CD14-positive monocyte (primary cell): Measurements from ENCODE around the gene AHNAK. TPM values are rescaled to one million over a fixed set of nuclear protein-coding genes. Genes with fewer than 3 reads are reported as not detected.
A peak's percentile ranks its signal among the peaks of the same experiment; 100 is the strongest.

Experiments used
- DNase-seq, 3 donors: peaks; one replicate each; pipeline ENCODE4 v3.0.0-alpha.2; 2011 to 2022
- H2AFZ ChIP-seq: 2 replicates; pipeline ENCODE4 v1.6.0; 2012; ENCODE audit warnings: mild to moderate bottlenecking, low read depth, low read length, inconsistent platforms; ENCODE audit not compliant: insufficient read depth, poor library complexity, severe bottlenecking
- H3K27ac ChIP-seq, 2 donors: 1 replicate in 1 of 2; 2 replicates in 1 of 2; pipeline ENCODE4 v1.5.1; 2012 to 2013; ENCODE audit warnings: low read length in 2 of 2, control low read depth in 1 of 2, inconsistent platforms in 1 of 2, low read depth in 1 of 2, mild to moderate bottlenecking in 1 of 2
- H3K27me3 ChIP-seq, 2 donors: one replicate each; pipeline versions ENCODE4 v1.6.0 to v1.6.1; 2011 to 2013; ENCODE audit warnings: low read length in 2 of 2; ENCODE audit not compliant: control insufficient read depth in 2 of 2, insufficient read depth in 2 of 2
- H3K36me3 ChIP-seq, 2 donors: replicated peaks in 1 of 2; 1 replicate in 1 of 2; 2 replicates in 1 of 2; pipeline versions ENCODE4 v1.5.1 to v1.6.1; 2012 to 2013; ENCODE audit warnings: low read length in 2 of 2, control low read depth in 1 of 2, inconsistent platforms in 1 of 2, mild to moderate bottlenecking in 1 of 2; ENCODE audit not compliant: insufficient read depth in 2 of 2, control insufficient read depth in 1 of 2
- H3K4me1 ChIP-seq, 2 donors: 1 replicate in 1 of 2; 2 replicates in 1 of 2; pipeline versions ENCODE4 v1.5.1 to v1.6.1; 2012 to 2013; ENCODE audit warnings: low read length in 2 of 2, control low read depth in 1 of 2, inconsistent platforms in 1 of 2, mild to moderate bottlenecking in 1 of 2, moderate library complexity in 1 of 2; ENCODE audit not compliant: insufficient read depth in 2 of 2, control insufficient read depth in 1 of 2
- H3K4me2 ChIP-seq: replicated peaks from 2 replicates; pipeline ENCODE3; 2012; ENCODE audit warnings: low read length, moderate library complexity, mild to moderate bottlenecking; ENCODE audit not compliant: poor library complexity, severe bottlenecking; ENCODE audit errors: extremely low read depth
- H3K4me3 ChIP-seq, 3 experiments: fragments of 200-600 bp in 1 of 3; sonication (generic) in 1 of 3; replicated peaks in 1 of 3; 1 replicate in 2 of 3; 2 replicates in 1 of 3; pipeline ENCODE4 v1.5.1; 2011 to 2013; ENCODE audit warnings: low read length in 3 of 3, mild to moderate bottlenecking in 3 of 3, control low read depth in 2 of 3, low read depth in 2 of 3, inconsistent platforms in 1 of 3, moderate library complexity in 1 of 3
- H3K79me2 ChIP-seq: 2 replicates; pipeline ENCODE4 v1.6.0; 2012; ENCODE audit warnings: mild to moderate bottlenecking, control low read depth, inconsistent platforms, low read length, moderate library complexity; ENCODE audit not compliant: insufficient read depth
- H3K9ac ChIP-seq: 2 replicates; pipeline ENCODE4 v1.6.0; 2017; ENCODE audit warnings: low read length, mild to moderate bottlenecking; ENCODE audit not compliant: insufficient read depth, poor library complexity, severe bottlenecking
- H3K9me3 ChIP-seq, 2 donors: replicated peaks in 1 of 2; 1 replicate in 1 of 2; 2 replicates in 1 of 2; pipeline versions ENCODE4 v1.5.1 to v1.6.1; 2012 to 2013; ENCODE audit warnings: low read length in 2 of 2, control low read depth in 1 of 2; ENCODE audit not compliant: control insufficient read depth in 1 of 2, insufficient read depth in 1 of 2
- H4K20me1 ChIP-seq: 2 replicates; pipeline ENCODE4 v1.6.0; 2012; ENCODE audit warnings: mild to moderate bottlenecking, low read length, control low read depth, moderate library complexity; ENCODE audit not compliant: insufficient read depth
- H3K27ac Mint-ChIP-seq, 7 donors: one replicate each; pipeline ENCODE4 v1.8.0; 2020; ENCODE audit warnings: mild to moderate bottlenecking in 7 of 7, mixed read lengths in 7 of 7, moderate library complexity in 6 of 7, inconsistent platforms in 2 of 7
- H3K27me3 Mint-ChIP-seq, 3 donors: one replicate each; pipeline ENCODE4 v1.8.0; 2021 to 2022; ENCODE audit warnings: low read depth in 3 of 3, mild to moderate bottlenecking in 3 of 3, mixed read lengths in 3 of 3, moderate library complexity in 3 of 3, inconsistent platforms in 1 of 3
- H3K36me3 Mint-ChIP-seq, 2 donors: one replicate each; pipeline ENCODE4 v1.8.0; 2020; ENCODE audit warnings: mixed read lengths in 2 of 2, inconsistent platforms in 1 of 2, mild to moderate bottlenecking in 1 of 2
- H3K4me1 Mint-ChIP-seq: one replicate; pipeline ENCODE4 v1.8.0; 2020; ENCODE audit warnings: mild to moderate bottlenecking, mixed read lengths
- H3K4me3 Mint-ChIP-seq, 2 donors: one replicate each; pipeline ENCODE4 v1.8.0; 2020; ENCODE audit warnings: mild to moderate bottlenecking in 2 of 2, mixed read lengths in 2 of 2, moderate library complexity in 1 of 2
- H3K9me3 Mint-ChIP-seq, 7 donors: one replicate each; pipeline ENCODE4 v1.8.0; 2020 to 2022; ENCODE audit warnings: mixed read lengths in 7 of 7, mild to moderate bottlenecking in 6 of 7, moderate library complexity in 6 of 7, inconsistent platforms in 2 of 7
- WGBS: methylation state at CpG from one replicate; pipeline ENCODE4 v1.1.5; 2013; ENCODE audit warnings: missing lambda C conversion rate; ENCODE audit not compliant: insufficient coverage; 5-methylcytosine and 5-hydroxymethylcytosine counted together
- intact Hi-C, 2 donors: fragments of 100-400 bp; cut with micrococcal nuclease; formaldehyde crosslinking; loops; one replicate each; pipeline versions ENCODE4 v1.15.0 to v1.15.1; 2023
- polyA plus RNA-seq, 3 donors: library from polyadenylated mRNA; depleted of rRNA in 1 of 3; unstranded in 2 of 3; stranded (reverse) in 1 of 3; fragments of 300-500 nt in 2 of 3; fragments of >200 nt in 1 of 3; fragmentation: Illumina TruSeq in 2 of 3; gene quantifications; 1 replicate in 2 of 3; 2 replicates in 1 of 3; pipeline ENCODE4 v1.2.3, GENCODE V29; 2012 to 2021
- TF ChIP-seq, protein P1 (sequence below): fragments of 200-600 bp; IDR thresholded peaks from one replicate; pipeline ENCODE4 v1.8.0; 2022; ENCODE audit warnings: antibody characterized with exemption, mild to moderate bottlenecking

The AHNAK gene
- polyA plus RNA-seq, 3 donors = 80.0 to 201 (median 103) TPM

DNA sequence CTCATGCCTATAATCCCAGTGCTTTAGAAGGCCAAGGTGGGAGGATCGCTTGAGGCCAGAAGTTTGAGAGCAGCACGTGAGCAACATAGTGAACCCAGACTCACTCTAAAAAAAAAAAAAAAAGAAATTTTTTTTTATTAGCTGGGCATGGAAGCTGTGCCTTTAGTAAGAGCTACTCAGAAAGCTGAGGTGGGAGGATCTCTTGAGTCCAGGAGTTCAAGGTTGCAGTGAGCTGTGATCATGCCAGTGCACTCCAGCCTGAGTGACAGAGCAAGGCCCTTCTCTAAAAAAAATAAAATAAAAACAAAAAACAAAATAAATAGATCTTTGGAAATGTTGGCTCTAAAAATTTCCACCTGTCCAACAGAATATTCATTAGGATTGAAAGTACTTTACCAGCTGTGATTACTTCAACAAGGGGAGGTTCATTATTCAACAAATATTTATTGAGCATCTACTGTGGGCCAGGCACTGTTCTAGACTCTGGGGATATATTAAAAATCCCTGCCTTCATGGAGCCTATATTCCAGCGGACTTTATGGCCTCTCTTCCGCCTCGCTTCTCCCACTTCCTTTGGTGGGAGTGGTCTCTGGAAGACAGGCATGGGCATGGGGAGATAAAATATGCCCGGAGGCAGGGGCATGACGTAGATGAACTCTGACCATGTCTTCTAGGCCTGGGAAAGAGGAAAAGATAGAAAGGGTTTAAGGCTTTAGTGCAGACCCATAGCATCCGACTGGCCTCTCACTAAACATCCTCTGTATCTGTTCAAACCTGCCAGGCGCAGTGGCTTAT, 47.9 kb downstream of the AHNAK start:
- Mint-ChIP-seq H3K4me1 (peaks cover 74% of the 10 kb centered on the region), H3K9me3 (peaks cover 0 to 6% (median 0%) of the 10 kb centered on the region in 7 donors), H3K27me3 (peaks cover 0 to 5% (median 0%) of the 10 kb centered on the region in 3 donors), H3K27ac (peak overlapping the region; percentile 92 to 98 (median 97)), H3K36me3 (peaks cover 0 to 6% of the 10 kb centered on the region in 2 donors), H3K4me3 (no peak overlapping the region)
- Histone ChIP-seq H3K27me3 (no peaks in the 10 kb centered on the region), H3K4me2 (no peak overlapping the region), H4K20me1 (no peaks in the 10 kb centered on the region), H3K4me1 (peaks cover 80 to 81% of the 10 kb centered on the region in 2 donors), H3K4me3 (peak overlapping the region in 1 of 3 experiments; percentile 50), H3K36me3 (no peaks in the 10 kb centered on the region), H3K9me3 (no peaks in the 10 kb centered on the region), H3K79me2 (no peaks in the 10 kb centered on the region), H3K9ac (no peak overlapping the region), H2AFZ (no peak overlapping the region), H3K27ac (peak overlapping the region; percentile 75 to 87)
- TF ChIP-seq, protein P1, sequence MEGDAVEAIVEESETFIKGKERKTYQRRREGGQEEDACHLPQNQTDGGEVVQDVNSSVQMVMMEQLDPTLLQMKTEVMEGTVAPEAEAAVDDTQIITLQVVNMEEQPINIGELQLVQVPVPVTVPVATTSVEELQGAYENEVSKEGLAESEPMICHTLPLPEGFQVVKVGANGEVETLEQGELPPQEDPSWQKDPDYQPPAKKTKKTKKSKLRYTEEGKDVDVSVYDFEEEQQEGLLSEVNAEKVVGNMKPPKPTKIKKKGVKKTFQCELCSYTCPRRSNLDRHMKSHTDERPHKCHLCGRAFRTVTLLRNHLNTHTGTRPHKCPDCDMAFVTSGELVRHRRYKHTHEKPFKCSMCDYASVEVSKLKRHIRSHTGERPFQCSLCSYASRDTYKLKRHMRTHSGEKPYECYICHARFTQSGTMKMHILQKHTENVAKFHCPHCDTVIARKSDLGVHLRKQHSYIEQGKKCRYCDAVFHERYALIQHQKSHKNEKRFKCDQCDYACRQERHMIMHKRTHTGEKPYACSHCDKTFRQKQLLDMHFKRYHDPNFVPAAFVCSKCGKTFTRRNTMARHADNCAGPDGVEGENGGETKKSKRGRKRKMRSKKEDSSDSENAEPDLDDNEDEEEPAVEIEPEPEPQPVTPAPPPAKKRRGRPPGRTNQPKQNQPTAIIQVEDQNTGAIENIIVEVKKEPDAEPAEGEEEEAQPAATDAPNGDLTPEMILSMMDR = no peak
- 90% methylated on average over 4 of the region's 9 CpGs for WGBS
- intact Hi-C loops = loop anchor here in 1 of 2 donors (5.0 kb wide), 1 partner anchor 44 kb away; no protein-coding TSS in a partner anchor
- no peak for DNase-seq

DNA sequence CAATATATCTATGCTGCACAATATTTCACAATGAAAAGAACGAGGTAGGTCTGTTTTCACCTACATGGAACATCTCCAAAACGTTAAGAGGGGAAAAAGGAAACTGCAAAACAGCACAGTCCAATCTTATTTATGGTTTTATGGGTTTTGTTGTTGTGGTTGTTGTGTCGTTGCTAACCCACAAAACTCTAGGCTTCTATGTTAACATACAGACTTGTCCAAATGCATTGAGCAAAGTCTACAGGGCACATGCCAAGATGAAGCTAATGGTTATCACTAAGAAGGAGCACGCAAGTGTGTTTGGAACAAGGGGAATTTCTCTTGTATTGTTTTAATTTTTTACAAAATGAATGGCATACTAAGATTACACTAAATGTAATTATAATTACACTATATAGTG, 48.6 kb downstream of the AHNAK start:
- H3K4me1 ChIP-seq = peaks cover 73 to 75% of the 10 kb centered on the region in 2 donors
- H3K27me3 ChIP-seq = no peaks in the 10 kb centered on the region
- no peak overlapping the region for H3K4me2 ChIP-seq
- Mint-ChIP-seq H3K27me3 (peaks cover 0 to 5% (median 0%) of the 10 kb centered on the region in 3 donors), H3K9me3 (peaks cover 0 to 2% (median 0%) of the 10 kb centered on the region in 7 donors), H3K4me1 (peaks cover 68% of the 10 kb centered on the region), H3K4me3 (no peak overlapping the region), H3K27ac (peak overlapping the region; percentile 93 to 98 (median 98)), H3K36me3 (peaks cover 0 to 7% of the 10 kb centered on the region in 2 donors)
- H3K4me3 ChIP-seq = peak overlapping the region in 1 of 3 experiments; percentile 29
- WGBS = no CpG with 5 or more reads among the region's 4 CpGs
- H3K79me2 ChIP-seq = no peaks in the 10 kb centered on the region
- no peaks in the 10 kb centered on the region for H3K9me3 ChIP-seq
- no peak overlapping the region for H2AFZ ChIP-seq
- intact Hi-C loops = loop anchor here in 1 of 2 donors (5.0 kb wide), 1 partner anchor 44 kb away; no protein-coding TSS in a partner anchor
- TF ChIP-seq, protein P1 = no peak
- peak overlapping the region; percentile 80 to 87 for H3K27ac ChIP-seq
- no peaks in the 10 kb centered on the region for H4K20me1 ChIP-seq
- no peaks in the 10 kb centered on the region for H3K36me3 ChIP-seq
- H3K9ac ChIP-seq = peak overlapping the region; percentile 43
- peak in 1 of 3 donors; percentile 22 for DNase-seq
